HT1080 (cell line): ENCODE results near the gene GPATCH1. TPM values are rescaled to one million over a fixed set of nuclear protein-coding genes. Genes with fewer than 3 reads are reported as not detected.
"Not testable (repeated sequence)": the region's sequence is repeated elsewhere in the genome, so short reads cannot be mapped to it uniquely, and the experiment has no call there.

Experiments used
- DNase-seq: peaks from one replicate; pipeline ENCODE4 v3.0.0-alpha.2; 2015; ENCODE audit warnings: low read depth
- polyA plus RNA-seq, 2 experiments: library from polyadenylated mRNA; depleted of rRNA; stranded (reverse); fragments of >200 nt; gene quantifications; 2 replicates each; pipeline ENCODE4 v1.2.3, GENCODE V29; 2015
- total RNA-seq: library from RNA; depleted of rRNA; stranded (reverse); fragments of >200 nt; shearing (Covaris generic); gene quantifications from 2 replicates; pipeline ENCODE4 v1.2.3, GENCODE V29; 2014; rRNA removed

Gene GPATCH1, protein sequence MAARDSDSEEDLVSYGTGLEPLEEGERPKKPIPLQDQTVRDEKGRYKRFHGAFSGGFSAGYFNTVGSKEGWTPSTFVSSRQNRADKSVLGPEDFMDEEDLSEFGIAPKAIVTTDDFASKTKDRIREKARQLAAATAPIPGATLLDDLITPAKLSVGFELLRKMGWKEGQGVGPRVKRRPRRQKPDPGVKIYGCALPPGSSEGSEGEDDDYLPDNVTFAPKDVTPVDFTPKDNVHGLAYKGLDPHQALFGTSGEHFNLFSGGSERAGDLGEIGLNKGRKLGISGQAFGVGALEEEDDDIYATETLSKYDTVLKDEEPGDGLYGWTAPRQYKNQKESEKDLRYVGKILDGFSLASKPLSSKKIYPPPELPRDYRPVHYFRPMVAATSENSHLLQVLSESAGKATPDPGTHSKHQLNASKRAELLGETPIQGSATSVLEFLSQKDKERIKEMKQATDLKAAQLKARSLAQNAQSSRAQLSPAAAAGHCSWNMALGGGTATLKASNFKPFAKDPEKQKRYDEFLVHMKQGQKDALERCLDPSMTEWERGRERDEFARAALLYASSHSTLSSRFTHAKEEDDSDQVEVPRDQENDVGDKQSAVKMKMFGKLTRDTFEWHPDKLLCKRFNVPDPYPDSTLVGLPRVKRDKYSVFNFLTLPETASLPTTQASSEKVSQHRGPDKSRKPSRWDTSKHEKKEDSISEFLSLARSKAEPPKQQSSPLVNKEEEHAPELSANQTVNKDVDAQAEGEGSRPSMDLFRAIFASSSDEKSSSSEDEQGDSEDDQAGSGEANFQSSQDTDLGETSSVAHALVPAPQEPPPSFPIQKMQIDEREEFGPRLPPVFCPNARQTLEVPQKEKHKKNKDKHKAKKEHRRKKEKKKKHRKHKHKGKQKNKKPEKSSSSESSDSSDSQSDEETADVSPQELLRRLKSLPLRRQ
- total RNA-seq: 5.2 and 5.6 TPM in 2 replicates
- 3.6 and 3.7 TPM in 2 replicates for polyA plus RNA-seq (2015; cell fraction: cytosol; rRNA removed)
- polyA plus RNA-seq (2015; cell fraction: nucleus; rRNA removed): 9.1 and 11.7 TPM in 2 replicates

DNA sequence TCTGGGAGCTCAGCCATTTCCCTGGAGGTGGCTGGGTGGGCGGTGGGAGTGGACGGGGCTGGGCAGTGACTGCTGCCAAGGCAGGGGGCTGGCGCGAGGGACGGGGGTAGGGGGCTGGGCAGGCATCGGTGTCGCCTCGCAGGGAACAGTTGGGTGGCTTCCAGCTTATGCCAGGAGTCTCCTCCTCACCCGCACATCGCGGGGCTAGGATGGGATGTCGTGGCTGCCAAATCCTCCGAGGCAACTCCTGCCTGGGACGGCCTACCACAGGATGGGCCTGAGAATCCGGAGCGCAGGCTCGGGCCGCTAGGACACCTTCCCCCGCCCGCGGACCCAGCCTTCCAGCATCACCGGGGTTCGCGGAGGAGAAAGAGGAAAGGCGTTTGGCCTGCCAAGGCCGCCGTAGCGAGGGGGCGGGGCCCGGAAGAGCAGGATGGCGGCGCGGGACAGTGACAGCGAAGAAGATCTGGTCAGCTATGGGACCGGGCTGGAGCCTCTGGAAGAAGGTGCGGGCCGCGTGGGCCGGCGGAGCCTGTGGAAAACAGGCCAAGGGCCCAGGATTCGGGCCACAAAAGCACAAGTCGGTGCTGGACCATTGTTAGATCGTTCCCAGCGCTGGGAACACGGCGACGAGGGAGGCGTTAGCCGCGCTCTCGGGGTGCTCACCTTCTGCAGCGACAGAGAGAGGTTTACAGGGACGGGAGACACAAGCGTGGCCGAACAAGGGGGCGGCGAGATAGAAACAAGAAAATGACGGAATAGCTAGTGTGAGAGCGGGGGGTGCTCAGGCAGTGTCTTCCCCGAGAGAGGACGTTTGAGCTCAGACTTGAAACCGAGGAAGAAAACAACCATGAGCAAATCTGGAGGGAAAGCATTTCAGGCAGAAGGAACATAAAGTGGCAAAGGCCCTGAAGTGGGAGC is at the start of gene GPATCH1:
Gene GPATCH1 (plus strand): TSS at position 421 of the 921 bp plus-strand sequence. CDS start 13 bp downstream, at position 434.
- DNase-seq: peak; percentile 78

DNA sequence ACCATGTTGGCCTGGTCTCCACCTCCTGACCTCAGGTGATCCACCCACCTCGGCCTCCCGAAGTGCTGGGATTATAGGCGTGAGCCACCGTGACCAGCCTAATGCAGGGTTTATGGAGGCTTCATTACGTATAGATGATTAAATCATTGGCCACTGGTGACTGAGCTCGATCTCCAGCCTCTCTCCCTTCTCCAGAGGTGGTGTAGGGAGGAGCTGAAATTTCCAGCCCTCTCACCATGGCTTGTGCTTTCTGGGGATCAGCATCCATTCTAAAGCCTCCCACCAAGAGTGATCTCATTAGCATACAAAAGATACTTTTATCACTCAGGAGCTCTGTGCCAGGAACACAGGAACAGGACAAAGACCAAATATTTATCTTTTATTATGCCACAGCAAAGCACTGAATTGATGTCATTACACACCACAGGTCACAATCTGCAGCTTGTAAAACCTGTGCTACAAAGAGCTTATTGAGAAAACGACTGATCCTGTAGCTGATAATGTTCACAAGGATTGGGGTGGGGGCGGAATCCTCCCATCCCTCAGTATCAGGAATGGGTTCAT is 48.7 kb upstream of the GPATCH1 start:
- DNase-seq: no peak

DNA sequence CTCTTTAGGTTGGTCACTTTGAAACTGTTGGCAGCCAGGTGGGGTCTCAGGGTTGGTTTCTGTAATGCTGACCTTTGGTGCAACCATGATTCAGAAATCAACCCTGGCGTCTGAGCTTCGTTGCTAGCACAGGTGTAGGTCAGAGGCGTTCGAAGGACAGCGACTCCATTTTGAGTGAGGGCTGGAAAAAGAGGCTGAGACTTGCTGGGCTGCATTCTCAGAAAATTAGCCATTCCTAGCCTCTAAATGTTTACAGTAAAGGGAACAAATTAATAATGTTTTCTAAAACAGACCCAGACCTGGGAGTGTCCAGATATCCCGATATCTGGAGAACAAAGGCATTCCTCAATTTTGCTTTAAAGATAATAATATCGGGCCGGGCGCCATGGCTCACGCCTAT is 45.5 kb upstream of the GPATCH1 start:
- no peak for DNase-seq

DNA sequence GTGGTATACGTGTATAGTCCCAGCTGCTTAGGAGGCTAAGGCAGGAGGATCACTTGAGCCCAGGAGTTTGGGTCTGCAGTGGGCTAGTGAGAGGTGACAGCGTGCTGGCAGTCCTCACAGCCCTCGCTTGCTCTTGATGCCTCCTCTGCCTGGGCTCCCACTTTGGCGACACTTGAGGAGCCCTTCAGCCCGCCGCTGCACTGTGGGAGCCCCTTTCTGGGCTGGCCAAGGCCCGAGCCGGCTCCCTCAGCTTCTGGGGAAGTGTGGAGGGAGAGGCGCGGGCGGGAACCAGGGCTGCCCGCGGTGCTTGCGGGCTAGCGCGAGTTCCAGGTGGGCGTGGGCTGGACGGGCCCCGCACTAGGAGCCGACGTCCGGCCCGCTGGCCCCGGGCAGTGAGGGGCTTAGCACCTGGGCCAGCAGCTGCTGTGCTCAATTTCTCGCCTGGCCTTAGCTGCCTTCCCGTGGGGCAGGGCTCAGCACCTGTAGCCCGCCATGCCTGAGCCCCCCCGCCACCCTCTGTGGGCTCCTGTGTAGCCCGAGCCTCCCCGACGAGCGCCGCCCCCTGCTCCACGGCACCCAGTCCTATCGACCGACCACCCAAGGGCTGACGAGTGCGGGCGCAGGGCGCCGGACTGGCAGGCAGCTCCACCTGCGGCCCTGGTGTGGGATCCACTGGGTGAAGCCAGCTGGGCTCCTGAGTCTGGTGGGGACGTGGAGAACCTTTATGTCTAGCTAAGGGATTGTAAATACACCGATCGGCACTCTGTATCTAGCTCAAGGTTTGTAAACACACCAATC is 44.4 kb upstream of the GPATCH1 start:
- DNase-seq: not testable (repeated sequence)

DNA sequence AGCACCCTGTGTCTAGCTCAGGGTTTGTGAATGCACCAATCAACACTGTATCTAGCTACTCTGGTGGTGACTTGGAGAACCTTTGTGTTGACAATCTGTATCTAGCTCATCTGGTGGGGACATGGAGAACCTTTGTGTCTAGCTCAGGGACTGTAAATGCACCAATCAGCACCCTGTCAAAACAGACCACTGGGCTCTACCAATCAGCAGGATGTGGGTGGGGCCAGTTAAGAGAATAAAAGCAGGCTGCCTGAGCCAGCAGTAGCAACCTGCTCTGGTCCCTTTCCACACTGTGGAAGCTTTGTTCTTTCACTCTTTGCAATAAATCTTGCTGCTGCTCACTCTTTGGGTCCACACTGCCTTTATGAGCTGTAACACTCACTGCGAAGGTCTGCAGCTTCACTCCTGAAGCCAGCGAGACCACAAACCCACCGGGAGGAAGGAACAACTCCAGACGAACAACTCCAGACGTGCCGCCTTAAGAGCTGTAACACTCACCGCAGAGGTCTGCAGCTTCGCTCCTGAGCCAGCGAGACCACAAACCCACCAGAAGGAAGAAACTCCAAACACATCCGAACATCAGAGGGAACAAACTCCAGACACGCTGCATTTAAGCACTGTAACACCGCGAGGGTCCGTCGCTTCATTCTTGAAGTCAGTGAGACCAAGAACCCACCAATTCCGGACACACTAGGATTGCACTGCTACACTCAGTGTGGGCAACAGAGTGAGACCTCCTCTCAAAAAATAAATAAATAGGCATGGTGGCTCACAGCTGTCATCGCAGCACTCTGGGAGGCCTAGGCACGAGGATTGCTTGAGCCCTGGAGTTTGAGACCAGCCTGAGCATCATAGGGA is 43.6 kb upstream of the GPATCH1 start:
- DNase-seq: not testable (repeated sequence)

DNA sequence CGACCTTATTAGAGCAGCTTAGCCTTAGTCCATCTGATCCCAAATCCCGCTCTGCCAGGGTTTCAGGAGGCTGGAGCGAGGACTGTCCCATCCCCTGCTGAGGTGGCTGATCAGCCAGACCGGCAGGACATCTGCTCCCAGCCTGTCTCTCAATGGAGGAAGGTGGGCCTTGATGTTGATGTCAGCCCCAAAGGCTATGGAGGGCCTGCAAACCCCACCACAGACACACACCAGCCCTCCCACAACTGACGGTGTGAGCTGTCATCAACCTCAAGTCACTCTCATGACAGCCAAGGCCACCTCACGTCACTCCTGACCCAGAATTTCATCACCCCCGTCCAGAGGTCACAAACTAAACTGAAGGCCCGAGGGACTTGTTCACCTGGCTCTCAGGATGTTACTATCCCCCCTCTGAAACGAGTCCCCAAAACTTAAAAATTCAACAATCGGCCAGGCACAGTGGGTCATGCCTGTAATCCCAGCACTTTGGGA is 41.8 kb upstream of the GPATCH1 start:
- DNase-seq: no peak

DNA sequence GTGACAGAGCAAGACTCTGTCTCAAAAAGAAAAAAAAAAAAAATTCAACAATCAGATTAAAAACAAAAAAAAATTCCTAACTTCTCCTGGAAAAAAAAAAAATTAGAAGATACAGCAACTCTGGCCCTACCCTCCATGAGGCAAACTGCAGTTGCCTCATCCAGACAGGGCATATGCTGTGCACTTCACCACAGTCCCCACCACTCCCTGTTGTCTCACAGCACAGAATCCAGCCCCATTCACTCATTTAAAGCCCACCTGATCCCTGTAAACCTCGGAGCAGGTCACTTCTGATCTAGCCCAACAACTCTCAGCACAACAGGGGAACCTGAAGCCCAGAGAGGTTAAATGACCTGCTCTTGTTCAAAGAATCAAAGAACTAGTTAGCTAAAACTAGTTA is 41.2 kb upstream of the GPATCH1 start:
- no peak for DNase-seq

DNA sequence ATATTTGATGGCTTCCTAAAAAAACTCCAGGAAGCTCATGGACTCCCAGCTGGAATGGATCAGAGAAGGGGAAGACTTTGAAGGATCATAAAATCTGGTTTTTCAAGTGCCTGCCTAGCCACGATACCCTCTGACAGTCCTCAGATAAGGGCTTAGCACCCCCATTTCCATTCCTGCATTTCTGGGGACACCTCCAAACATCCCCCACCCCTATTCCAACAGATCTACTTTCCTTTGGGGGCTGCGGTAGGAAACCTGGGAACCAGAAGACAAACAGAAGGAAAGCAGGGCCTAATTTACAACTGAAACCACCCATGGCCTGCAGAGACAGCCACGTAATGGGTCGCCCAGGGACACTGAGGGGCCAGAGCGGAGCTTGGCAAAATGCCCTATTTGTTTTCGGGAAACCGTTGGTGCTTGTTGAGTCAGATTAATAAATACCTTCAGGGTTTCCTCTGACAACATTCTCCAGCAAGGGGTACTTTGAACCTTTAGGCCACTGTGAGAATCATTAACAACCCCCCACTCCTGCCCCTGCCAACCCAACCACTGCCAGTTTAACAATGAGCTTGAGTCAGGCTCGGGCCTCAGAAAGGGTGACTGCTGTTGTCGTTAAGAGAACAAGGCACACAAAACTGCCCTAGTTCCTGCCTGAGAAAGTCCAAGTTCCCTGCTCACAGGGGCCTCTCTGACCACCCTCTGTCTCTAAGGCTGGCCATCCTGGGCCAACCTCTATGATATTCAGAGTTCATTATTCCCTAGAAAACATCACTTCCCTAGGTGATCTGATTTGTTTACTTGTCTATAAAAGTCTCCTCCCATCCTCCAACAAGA is 39.8 kb upstream of the GPATCH1 start:
- DNase-seq: no peak

DNA sequence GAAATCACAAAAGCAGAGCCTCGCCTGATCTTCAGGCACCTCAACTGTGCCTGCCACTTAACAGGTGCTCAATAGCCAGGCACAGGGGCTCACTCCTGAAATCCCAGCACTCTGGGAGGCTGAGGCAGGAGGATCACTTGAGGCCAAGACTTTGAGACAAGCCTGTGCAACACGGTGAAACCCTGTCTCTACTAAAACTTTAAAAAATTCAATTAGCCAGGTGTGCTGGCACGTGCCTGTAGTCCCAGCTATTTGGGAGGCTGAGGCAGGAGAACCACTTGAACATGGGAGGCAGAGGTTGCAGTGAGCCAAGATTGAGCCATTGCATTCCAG is 39.2 kb upstream of the GPATCH1 start:
- not testable (repeated sequence) for DNase-seq

DNA sequence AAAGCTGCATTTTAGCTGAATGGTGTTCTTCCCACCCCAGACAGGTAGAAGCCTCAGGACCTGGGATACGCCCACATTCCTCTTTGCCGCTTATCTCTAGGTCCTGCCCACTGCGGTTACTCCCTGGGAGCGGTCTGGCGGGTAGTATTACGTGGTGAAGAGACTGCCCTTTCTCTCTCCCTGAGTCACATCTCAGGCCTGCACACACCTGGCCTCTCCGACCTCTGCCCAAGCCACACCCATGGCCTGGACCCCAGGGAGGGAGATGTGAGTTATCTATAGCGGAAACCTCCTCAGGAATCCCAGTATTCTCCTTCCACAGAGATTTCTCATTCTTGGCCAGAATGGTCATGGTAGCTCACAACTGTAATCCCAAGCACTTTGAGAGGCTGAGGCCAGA is 33.6 kb upstream of the GPATCH1 start:
- no peak for DNase-seq

DNA sequence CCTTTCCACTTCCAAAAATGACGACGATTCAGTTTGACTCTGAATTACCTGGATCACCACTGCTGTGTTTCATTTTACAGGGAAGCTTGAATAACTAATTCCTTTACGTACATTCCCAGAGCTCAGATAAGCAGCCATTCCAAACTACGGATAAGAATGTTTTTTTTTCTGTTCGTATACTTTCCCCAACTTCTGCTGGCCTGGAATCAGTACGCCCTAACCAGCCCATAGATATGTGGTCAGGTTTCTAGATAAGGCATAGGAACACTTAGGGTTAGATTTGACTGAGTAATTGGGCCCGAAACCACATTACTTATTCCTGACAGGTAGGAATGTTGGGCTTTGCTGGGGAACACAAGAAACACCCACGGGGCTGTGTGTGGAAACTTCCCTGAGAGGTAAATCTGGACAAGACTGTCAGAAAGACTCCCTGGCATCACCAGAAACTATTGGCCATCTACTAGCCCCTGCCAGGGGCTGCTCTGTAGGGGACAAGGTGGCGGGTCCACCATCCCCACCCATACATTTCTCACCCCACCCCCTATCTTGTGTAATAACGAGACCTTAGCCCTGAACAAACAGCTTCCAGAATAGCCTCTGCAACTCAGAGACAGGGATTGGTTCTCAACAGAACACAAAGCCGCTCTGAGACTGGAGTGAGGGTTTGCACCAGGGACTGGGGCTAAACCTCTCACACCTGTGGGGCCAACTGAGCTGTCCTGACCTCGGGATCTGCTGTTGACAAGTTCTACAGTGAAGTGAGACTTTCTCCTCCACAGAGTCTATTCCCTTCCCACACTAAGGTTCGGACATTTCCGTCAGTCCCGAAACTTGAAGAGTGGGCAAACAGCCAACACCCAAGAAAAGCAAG is 31.9 kb upstream of the GPATCH1 start:
- no peak for DNase-seq

DNA sequence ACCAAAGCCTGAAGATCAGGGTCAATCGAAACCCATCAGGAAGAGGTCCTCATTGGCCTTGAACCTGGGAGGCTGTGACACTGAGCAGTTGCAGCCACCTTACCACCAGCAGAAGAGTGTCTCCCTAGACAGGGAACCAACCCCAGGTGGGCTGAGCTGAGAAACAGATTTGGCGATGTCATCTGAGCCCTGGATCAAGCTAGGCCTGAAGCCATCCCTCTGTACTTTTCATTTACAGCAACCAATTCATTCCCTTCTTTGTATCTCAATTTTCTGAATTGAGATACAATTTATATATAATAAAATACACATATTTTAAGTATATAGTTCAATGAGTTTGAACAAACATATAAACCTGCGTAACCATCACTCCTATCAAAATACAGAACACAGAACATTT is 30.9 kb upstream of the GPATCH1 start:
- no peak for DNase-seq

DNA sequence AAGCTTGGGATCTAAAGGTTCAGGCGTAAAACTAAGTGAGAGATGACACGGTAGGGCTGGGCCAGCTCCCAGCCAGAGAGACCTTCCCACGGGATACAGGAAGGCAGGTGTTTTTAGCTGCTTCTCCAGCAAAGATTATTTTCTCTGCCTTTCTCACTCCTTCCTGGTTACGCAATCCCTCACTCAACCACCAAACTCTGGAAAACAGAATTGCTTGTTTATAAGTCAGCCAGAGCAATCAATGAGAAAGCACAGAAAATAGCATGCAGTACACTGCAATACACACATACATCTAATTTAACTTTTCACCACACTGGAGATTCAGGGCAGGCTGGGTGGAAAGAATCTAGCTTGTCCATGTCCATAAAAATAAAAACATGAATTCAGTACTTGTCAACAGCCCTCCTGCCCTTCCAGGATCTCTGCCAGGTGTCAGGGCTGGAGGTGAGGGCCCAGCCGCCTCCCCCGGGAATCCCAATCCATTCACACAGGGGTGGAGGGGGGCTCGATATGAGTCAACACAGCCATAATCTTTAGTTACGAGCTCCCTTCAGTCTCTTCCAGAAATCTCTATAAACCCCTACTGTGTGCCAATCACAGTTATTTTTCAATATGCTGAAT is 28.5 kb upstream of the GPATCH1 start:
- DNase-seq: no peak

DNA sequence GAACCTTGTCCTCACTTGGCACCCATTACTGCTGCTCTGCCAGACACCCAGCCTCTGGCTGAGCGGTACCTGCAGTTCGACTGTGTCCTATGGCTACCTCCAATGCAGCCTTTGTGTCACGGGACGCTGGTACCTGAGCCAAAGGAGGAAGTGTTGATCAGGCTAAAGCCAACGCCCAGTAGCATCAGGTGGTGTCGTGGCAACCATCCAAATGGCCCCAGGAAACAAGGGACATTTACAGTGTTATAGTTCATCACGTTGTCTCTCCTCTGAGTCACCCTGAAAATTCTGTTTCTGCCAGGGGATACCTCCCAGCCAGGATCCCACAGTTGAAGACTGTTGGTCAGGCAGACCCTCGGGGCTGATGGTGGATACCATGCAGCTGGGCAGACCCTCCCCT is 26.4 kb upstream of the GPATCH1 start:
- no peak for DNase-seq

DNA sequence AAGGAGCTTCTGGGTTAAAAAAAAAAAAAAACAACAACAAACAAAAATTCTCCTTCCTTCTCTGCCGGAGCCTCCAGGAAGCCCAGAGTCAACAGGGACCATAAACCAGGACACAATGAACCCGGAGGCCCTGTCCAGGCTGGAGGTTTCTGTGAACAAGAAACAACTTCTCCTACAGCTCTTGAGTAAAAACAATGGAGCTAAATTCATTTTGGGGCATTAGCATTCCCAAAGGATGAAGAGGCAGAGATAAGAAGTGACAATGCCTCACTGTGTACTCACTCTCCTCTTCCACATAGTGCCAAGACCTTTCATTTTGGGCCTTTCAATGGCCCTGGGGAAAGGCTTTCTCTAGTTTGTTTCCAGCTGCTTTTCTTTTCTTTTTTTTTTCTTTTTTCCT is 25.3 kb upstream of the GPATCH1 start:
- no peak for DNase-seq

DNA sequence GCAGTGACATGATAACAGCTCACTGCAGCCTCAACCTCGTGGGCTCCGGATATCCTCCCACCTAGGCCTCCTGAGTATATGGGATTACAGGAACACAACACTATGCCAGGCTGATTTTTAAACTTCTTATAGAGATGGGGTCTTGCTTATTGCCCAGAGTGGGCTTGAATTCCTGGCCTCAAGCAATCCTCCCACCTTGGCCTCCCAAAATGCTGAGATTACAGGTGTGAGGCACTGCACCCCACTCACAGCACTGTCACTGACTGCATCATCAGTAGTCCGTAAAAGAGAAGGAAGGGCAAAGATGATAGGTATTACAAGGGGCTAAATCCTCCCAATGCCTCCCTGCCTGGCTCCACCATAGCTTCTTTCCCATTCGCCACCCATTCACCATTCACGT is 20.4 kb upstream of the GPATCH1 start:
- DNase-seq: no peak
